GM21529 (cell line): ENCODE data around the gene KCNAB3.

Experiments
- ATAC-seq: cut with Tn5 transposase; IDR thresholded peaks from one replicate; pipeline ENCODE4 v1.9.1; 2021; ENCODE audit not compliant: unreplicated experiment

KCNAB3 gene

GRCh38 chr17:7881276-7882054 lies 48.2 kb downstream of the KCNAB3 start:
- no peak for ATAC-seq

GRCh38 chr17:7880076-7880868 lies 49.4 kb downstream of the KCNAB3 start:
- no peak for ATAC-seq

- ATAC-seq = no peak
These were observed 51.4 kb downstream of the KCNAB3 start for GRCh38 chr17:7878234-7878633.

- no peak for ATAC-seq
These were observed 53.8 kb downstream of the KCNAB3 start for GRCh38 chr17:7875804-7876370.

GRCh38 chr17:7873051-7873450 lies 56.6 kb downstream of the KCNAB3 start:
- no peak for ATAC-seq
